ENCODE measurements around the gene DAGLA. TPM values are rescaled to one million over a fixed set of nuclear protein-coding genes. Genes with fewer than 3 reads are reported as not detected.

The DAGLA gene
- total and polyA plus RNA-seq, 2 of the 13 experiments (the other 11 are each of a cell fraction or from before 2014, with no cell fraction given) = 2.6 to 3.9 TPM

GRCh38 chr11:61756452-61757212 is 76.4 kb downstream of the DAGLA start (continued):
- TF ChIP-seq ZNF564 (CRISPR knock-in tag; IDR thresholded peaks at IDR 0.05) (0 out of 2 replicates have a peak, but pooled peaks have one; percentile 59), ZNF256 (CRISPR knock-in tag; conservative IDR thresholded peaks at IDR 0.05) (peak; percentile 21; the same call in 1 of the 2 replicates), ZNF136 (CRISPR knock-in tag; IDR thresholded peaks at IDR 0.05; ENCODE audit: low read depth) (no peak), ZNF652 (CRISPR knock-in tag; IDR thresholded peaks at IDR 0.05; ENCODE audit: borderline replicate concordance, low read depth) (peak; percentile 85), ATF5 (CRISPR knock-in tag; IDR thresholded peaks at IDR 0.05; ENCODE audit: low read depth) (no peak), AHR (CRISPR knock-in tag; IDR thresholded peaks at IDR 0.05) (no peak; the same call in 1 of the 2 replicates), TEAD3 (CRISPR knock-in tag; optimal IDR thresholded peaks at IDR 0.05; ENCODE audit: borderline replicate concordance) (no peak), ZNF577 (CRISPR knock-in tag; IDR thresholded peaks at IDR 0.05; ENCODE audit: borderline replicate concordance, low read depth) (no peak), ZBTB10 (CRISPR knock-in tag; IDR thresholded peaks at IDR 0.05; ENCODE audit: borderline replicate concordance) (peak; percentile 99), CEBPG (CRISPR knock-in tag; IDR thresholded peaks at IDR 0.05) (peak; percentile 20; the same call in 1 of the 2 replicates), TBL1XR1 (IDR thresholded peaks at IDR 0.05; ENCODE audit: borderline replicate concordance, low read length, partially characterized antibody) (peak; percentile 23), GATA4 (IDR thresholded peaks at IDR 0.05; ENCODE audit: borderline replicate concordance, low read depth) (peak; percentile 76; the same call in 1 of the 2 replicates), IKZF5 (CRISPR knock-in tag; IDR thresholded peaks at IDR 0.05) (peak; percentile 55), ARID5B (CRISPR knock-in tag; IDR thresholded peaks at IDR 0.05) (peak; percentile 60; the same call in 1 of the 2 replicates), HINFP (CRISPR knock-in tag; IDR thresholded peaks at IDR 0.05; ENCODE audit: low read depth) (0 out of 2 replicates have a peak, but pooled peaks have one; percentile 24), ZNF672 (CRISPR knock-in tag; IDR thresholded peaks at IDR 0.05) (no peak)
